H9 (cell line): ENCODE data around the gene TMC1. TPM values are rescaled to one million over a fixed set of nuclear protein-coding genes. Genes with fewer than 3 reads are reported as not detected.

Experiments used
- DNase-seq: peaks from one replicate; pipeline ENCODE4 v3.0.0-alpha.2; 2017
- H2AFZ ChIP-seq: one replicate; pipeline ENCODE4 v1.6.1; 2013; ENCODE audit warnings: mild to moderate bottlenecking, low read length, control low read depth, moderate library complexity
- H2AK5ac ChIP-seq: 2 replicates; pipeline ENCODE4 v1.6.1; 2013; ENCODE audit warnings: low read length, control low read depth, mixed read lengths; ENCODE audit not compliant: insufficient read length
- H2BK120ac ChIP-seq: one replicate; pipeline ENCODE4 v1.6.1; 2013; ENCODE audit warnings: low read depth, mild to moderate bottlenecking, low read length, control low read depth, inconsistent platforms; ENCODE audit not compliant: poor library complexity, severe bottlenecking
- H2BK12ac ChIP-seq: 2 replicates; pipeline ENCODE4 v1.6.1; 2013; ENCODE audit warnings: low read length, control low read depth, mixed read lengths, low read depth; ENCODE audit not compliant: insufficient read length
- H2BK15ac ChIP-seq: 2 replicates; pipeline ENCODE4 v1.6.1; 2013; ENCODE audit warnings: low read depth, low read length, control low read depth
- H2BK20ac ChIP-seq: one replicate; pipeline ENCODE4 v1.6.1; 2013; ENCODE audit warnings: low read depth, mild to moderate bottlenecking, low read length, control low read depth, inconsistent platforms; ENCODE audit not compliant: poor library complexity, severe bottlenecking
- H2BK5ac ChIP-seq: 2 replicates; pipeline ENCODE4 v1.6.1; 2013; ENCODE audit warnings: low read length, control low read depth, mixed read lengths; ENCODE audit not compliant: insufficient read length
- H3K14ac ChIP-seq: 2 replicates; pipeline ENCODE4 v1.6.1; 2013; ENCODE audit warnings: low read length, control low read depth; ENCODE audit not compliant: insufficient read depth
- H3K18ac ChIP-seq: 2 replicates; pipeline ENCODE4 v1.6.1; 2013; ENCODE audit warnings: low read depth, mild to moderate bottlenecking, mixed read lengths, low read length, control low read depth; ENCODE audit not compliant: insufficient read length
- H3K23ac ChIP-seq: 2 replicates; pipeline ENCODE4 v1.6.1; 2013; ENCODE audit warnings: low read length, control low read depth, mixed read lengths, low read depth; ENCODE audit not compliant: insufficient read length
- H3K23me2 ChIP-seq: 2 replicates; pipeline ENCODE4 v1.6.1; 2013; ENCODE audit warnings: low read depth, mild to moderate bottlenecking, mixed read lengths, low read length, control low read depth; ENCODE audit not compliant: insufficient read length, poor library complexity, severe bottlenecking
- H3K27ac ChIP-seq: 2 replicates; pipeline ENCODE4 v1.5.1; 2013; ENCODE audit warnings: low read length, control low read depth, mixed read lengths, low read depth; ENCODE audit not compliant: insufficient read length
- H3K27me3 ChIP-seq: 2 replicates; pipeline ENCODE4 v1.6.1; 2013; ENCODE audit warnings: low read length, control low read depth, inconsistent platforms; ENCODE audit not compliant: insufficient read depth
- H3K4ac ChIP-seq: 2 replicates; pipeline ENCODE4 v1.6.1; 2013; ENCODE audit warnings: low read depth, mild to moderate bottlenecking, control low read depth, inconsistent platforms, low read length, moderate library complexity
- H3K4me1 ChIP-seq: 2 replicates; pipeline ENCODE4 v1.6.1; 2013; ENCODE audit warnings: low read length, control low read depth, inconsistent platforms; ENCODE audit not compliant: insufficient read depth
- H3K4me2 ChIP-seq: 2 replicates; pipeline ENCODE4 v1.6.1; 2013; ENCODE audit warnings: low read length, control low read depth, mixed read lengths; ENCODE audit not compliant: insufficient read length, insufficient read depth
- H3K56ac ChIP-seq: 2 replicates; pipeline ENCODE4 v1.6.1; 2013; ENCODE audit warnings: low read depth, mild to moderate bottlenecking, mixed read lengths, low read length, control low read depth; ENCODE audit not compliant: insufficient read length
- H3K79me1 ChIP-seq: 2 replicates; pipeline ENCODE4 v1.6.1; 2013; ENCODE audit warnings: low read depth, mild to moderate bottlenecking, moderate library complexity, low read length, control low read depth, inconsistent platforms; ENCODE audit not compliant: insufficient read depth, poor library complexity, severe bottlenecking
- H3K79me2 ChIP-seq: 2 replicates; pipeline ENCODE4 v1.6.1; 2013; ENCODE audit warnings: low read length, control low read depth, inconsistent platforms; ENCODE audit not compliant: insufficient read depth
- H3K9ac ChIP-seq: 2 replicates; pipeline ENCODE4 v1.6.1; 2013; ENCODE audit warnings: low read length, control low read depth, mixed read lengths; ENCODE audit not compliant: insufficient read length; ENCODE audit errors: extremely low read depth
- H3K9me3 ChIP-seq: one replicate; pipeline ENCODE4 v1.6.1; 2013; ENCODE audit warnings: low read depth, low read length, inconsistent platforms; ENCODE audit not compliant: control insufficient read depth
- H3T11ph ChIP-seq: one replicate; pipeline ENCODE4 v1.6.1; 2013; ENCODE audit warnings: mild to moderate bottlenecking, low read length, control low read depth, inconsistent platforms
- H4K20me1 ChIP-seq: one replicate; pipeline ENCODE4 v1.6.1; 2013; ENCODE audit not compliant: control insufficient read depth, insufficient read length, insufficient read depth
- H4K5ac ChIP-seq: 2 replicates; pipeline ENCODE4 v1.6.1; 2013; ENCODE audit warnings: low read depth, mild to moderate bottlenecking, mixed read lengths, low read length, control low read depth; ENCODE audit not compliant: insufficient read length
- H4K8ac ChIP-seq: replicated peaks from 2 replicates; pipeline ENCODE4 v1.6.1; 2013; ENCODE audit warnings: low read length, control low read depth, mixed read lengths, low read depth; ENCODE audit not compliant: insufficient read length
- H4K91ac ChIP-seq: 2 replicates; pipeline ENCODE4 v1.6.1; 2013; ENCODE audit warnings: low read depth, mild to moderate bottlenecking, moderate library complexity, mixed read lengths, low read length, control low read depth; ENCODE audit not compliant: insufficient read length
- H3K27ac Mint-ChIP-seq, 3 experiments: 2 replicates in 2 of 3; 3 replicates in 1 of 3; pipeline ENCODE4 v1.8.0; 2020 to 2021; ENCODE audit warnings: mixed read lengths in 3 of 3, mild to moderate bottlenecking in 1 of 3, moderate library complexity in 1 of 3
- H3K27me3 Mint-ChIP-seq: 2 replicates; pipeline ENCODE4 v1.8.0; 2021; ENCODE audit warnings: low read depth, mild to moderate bottlenecking, moderate library complexity, mixed read lengths
- H3K36me3 Mint-ChIP-seq, 3 experiments: 2 replicates in 2 of 3; 3 replicates in 1 of 3; pipeline ENCODE4 v1.8.0; 2020 to 2021; ENCODE audit warnings: low read depth in 3 of 3, mixed read lengths in 3 of 3; ENCODE audit not compliant: insufficient read depth in 1 of 3
- H3K4me1 Mint-ChIP-seq, 2 experiments: 2 replicates each; pipeline ENCODE4 v1.8.0; 2020; ENCODE audit warnings: mixed read lengths in 2 of 2
- H3K4me3 Mint-ChIP-seq, 2 experiments: 2 replicates in 1 of 2; 3 replicates in 1 of 2; pipeline ENCODE4 v1.8.0; 2020 to 2021; ENCODE audit warnings: mild to moderate bottlenecking in 2 of 2, mixed read lengths in 2 of 2, moderate library complexity in 1 of 2
- H3K9me3 Mint-ChIP-seq, 2 experiments: 2 replicates in 1 of 2; 3 replicates in 1 of 2; pipeline ENCODE4 v1.8.0; 2020; ENCODE audit warnings: mild to moderate bottlenecking in 2 of 2, mixed read lengths in 2 of 2, moderate library complexity in 1 of 2
- WGBS: extraction: QIAGEN DNeasy Blood & Tissue Kit; methylation state at CpG from one replicate; pipeline ENCODE4 v1.1.7; 2013; ENCODE audit warnings: missing lambda C conversion rate, low lambda C conversion rate, mixed read lengths; ENCODE audit not compliant: insufficient read length; ENCODE audit errors: extremely low coverage; 5-methylcytosine and 5-hydroxymethylcytosine counted together
- total RNA-seq: library from RNA; stranded (reverse); gene quantifications from 2 replicates; pipeline ENCODE4 v1.2.1, GENCODE V29; 2021
- TF ChIP-seq, protein P1 (sequence below): fragments of 200-600 bp; sonication (generic); conservative IDR thresholded peaks from 3 replicates; pipeline ENCODE4 v1.8.0; 2021; ENCODE audit warnings: antibody characterized with exemption, mild to moderate bottlenecking

TMC1 gene
- total RNA-seq, 1 experiment from 2014 or later, result 2.4 TPM

DNA sequence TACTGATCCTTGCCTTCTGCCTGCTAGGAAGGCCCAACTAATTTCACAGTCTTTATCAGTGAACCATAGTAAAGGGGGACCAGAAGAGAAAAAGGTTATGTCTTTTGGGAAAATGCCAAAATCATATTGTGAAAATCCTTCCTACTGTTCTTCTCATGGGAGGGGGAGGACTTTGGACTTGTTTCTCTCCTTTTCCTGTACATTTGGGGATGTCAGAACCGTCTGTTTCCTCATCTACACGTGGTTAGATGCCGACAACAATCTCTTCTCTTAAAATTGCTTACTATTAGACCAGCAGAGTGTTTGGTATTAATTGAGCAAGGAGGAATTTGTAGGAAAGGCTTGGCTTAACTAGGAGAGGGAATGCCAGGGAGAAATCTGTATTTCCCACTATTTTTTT lies 77.2 kb downstream of the TMC1 start:
- WGBS, result no CpG with 5 or more reads among the region's 3 CpGs
- Histone ChIP-seq H3K9ac (no peak overlapping the region), H4K91ac (no peak overlapping the region), H3K4me1 (0 out of 2 replicates have a peak, but pooled peaks cover 3% of the 10 kb centered on the region), H4K5ac (no peak overlapping the region), H2BK20ac (no peak overlapping the region), H2AK5ac (no peak overlapping the region), H3K23me2 (no peaks in the 10 kb centered on the region), H3K23ac (no peak overlapping the region), H2BK120ac (no peak overlapping the region), H3K9me3 (no peaks in the 10 kb centered on the region), H3K4me2 (no peak overlapping the region), H3K14ac (no peak overlapping the region), H3K4ac (no peak overlapping the region), H2AFZ (no peak overlapping the region), H3K18ac (no peak overlapping the region), H2BK15ac (no peak overlapping the region), H3K27me3 (no peaks in the 10 kb centered on the region), H3T11ph (no peak overlapping the region), H3K56ac (no peak overlapping the region), H4K20me1 (no peaks in the 10 kb centered on the region), H4K8ac (no peak overlapping the region), H2BK5ac (no peak overlapping the region), H3K79me1 (no peaks in the 10 kb centered on the region), H3K79me2 (no peaks in the 10 kb centered on the region), H2BK12ac (no peak overlapping the region), H3K27ac (no peak overlapping the region)
- H3K27me3 Mint-ChIP-seq, result no peaks in the 10 kb centered on the region
- TF ChIP-seq, protein P1, sequence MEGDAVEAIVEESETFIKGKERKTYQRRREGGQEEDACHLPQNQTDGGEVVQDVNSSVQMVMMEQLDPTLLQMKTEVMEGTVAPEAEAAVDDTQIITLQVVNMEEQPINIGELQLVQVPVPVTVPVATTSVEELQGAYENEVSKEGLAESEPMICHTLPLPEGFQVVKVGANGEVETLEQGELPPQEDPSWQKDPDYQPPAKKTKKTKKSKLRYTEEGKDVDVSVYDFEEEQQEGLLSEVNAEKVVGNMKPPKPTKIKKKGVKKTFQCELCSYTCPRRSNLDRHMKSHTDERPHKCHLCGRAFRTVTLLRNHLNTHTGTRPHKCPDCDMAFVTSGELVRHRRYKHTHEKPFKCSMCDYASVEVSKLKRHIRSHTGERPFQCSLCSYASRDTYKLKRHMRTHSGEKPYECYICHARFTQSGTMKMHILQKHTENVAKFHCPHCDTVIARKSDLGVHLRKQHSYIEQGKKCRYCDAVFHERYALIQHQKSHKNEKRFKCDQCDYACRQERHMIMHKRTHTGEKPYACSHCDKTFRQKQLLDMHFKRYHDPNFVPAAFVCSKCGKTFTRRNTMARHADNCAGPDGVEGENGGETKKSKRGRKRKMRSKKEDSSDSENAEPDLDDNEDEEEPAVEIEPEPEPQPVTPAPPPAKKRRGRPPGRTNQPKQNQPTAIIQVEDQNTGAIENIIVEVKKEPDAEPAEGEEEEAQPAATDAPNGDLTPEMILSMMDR, result no peak
- peaks cover 8 to 16% of the 10 kb centered on the region in 2 experiments for H3K4me1 Mint-ChIP-seq
- H3K9me3 Mint-ChIP-seq, result no peaks in the 10 kb centered on the region
- no peak for DNase-seq
- H3K4me3 Mint-ChIP-seq, result no peak overlapping the region
- 0 out of 7 replicates have a peak, but pooled peaks cover 0 to 1% (median 0%) of the 10 kb centered on the region in 3 experiments for H3K36me3 Mint-ChIP-seq
- H3K27ac Mint-ChIP-seq, result no peak overlapping the region
